IMR-90 (cell line): ENCODE data around the gene SLC4A4. TPM values are rescaled to one million over a fixed set of nuclear protein-coding genes. Genes with fewer than 3 reads are reported as not detected.

Source experiments
- ATAC-seq: fragments of 200-7000 bp; cut with Tn5 transposase; 2 replicates; pipeline ENCODE4 v1.9.1; 2020; ENCODE audit warnings: low read depth, mild to moderate bottlenecking, moderate library complexity
- BruUV-seq: library from RNA; stranded (reverse); fragments of 400-500 nt; replicated peaks from 2 replicates; lab custom pipeline; 2021; lab: Mats Ljungman, UMichigan
- CTCF ChIA-PET: fragments of 300-600 bp; formaldehyde crosslinking; extraction: SDS; loops from one replicate; lab custom pipeline; 2021; ENCODE audit warnings: antibody characterized with exemption; lab: Yijun Ruan, JAX
- POLR2A ChIA-PET: fragments of 300-600 bp; sonication (Branson Sonifier 250); formaldehyde crosslinking; loops from one replicate; lab custom pipeline; 2022; ENCODE audit warnings: antibody characterized with exemption; ENCODE audit not compliant: unreplicated experiment; lab: Charles Lee
- DNase-seq: peaks from one replicate; pipeline ENCODE4 v3.0.0; 2013
- H2AFZ ChIP-seq: replicated peaks from 2 replicates; pipeline ENCODE3; 2013; ENCODE audit warnings: low read length, mild to moderate bottlenecking; ENCODE audit not compliant: poor library complexity
- H2AK5ac ChIP-seq: 2 replicates; pipeline ENCODE4 v1.6.1; 2013; ENCODE audit warnings: low read depth, low read length, inconsistent platforms
- H2AK9ac ChIP-seq: replicated peaks from 2 replicates; pipeline ENCODE3; 2013; ENCODE audit warnings: mild to moderate bottlenecking, low read depth, low read length, moderate library complexity; ENCODE audit not compliant: poor library complexity
- H2BK120ac ChIP-seq: 2 replicates; pipeline ENCODE4 v1.6.1; 2013; ENCODE audit warnings: low read depth, low read length, inconsistent platforms
- H2BK15ac ChIP-seq: 3 replicates; pipeline ENCODE4 v1.6.1; 2013; ENCODE audit warnings: low read depth, low read length, inconsistent platforms
- H2BK20ac ChIP-seq: 2 replicates; pipeline ENCODE4 v1.6.1; 2013; ENCODE audit warnings: low read depth, mild to moderate bottlenecking, inconsistent platforms, low read length, moderate library complexity
- H2BK5ac ChIP-seq: 2 replicates; pipeline ENCODE4 v1.6.1; 2013; ENCODE audit warnings: mild to moderate bottlenecking, low read depth, low read length, inconsistent platforms; ENCODE audit not compliant: poor library complexity, severe bottlenecking
- H3K14ac ChIP-seq: replicated peaks from 2 replicates; pipeline ENCODE4 v1.6.1; 2013; ENCODE audit warnings: low read depth, low read length, inconsistent platforms
- H3K18ac ChIP-seq: 2 replicates; pipeline ENCODE4 v1.6.1; 2013; ENCODE audit warnings: low read depth, low read length, control low read depth
- H3K23ac ChIP-seq: 2 replicates; pipeline ENCODE4 v1.6.1; 2013; ENCODE audit warnings: low read depth, low read length, inconsistent platforms
- H3K27ac ChIP-seq: 2 replicates; pipeline ENCODE4 v1.5.1; 2013; ENCODE audit warnings: mild to moderate bottlenecking, control low read depth, low read length; ENCODE audit not compliant: insufficient read depth
- H3K27me3 ChIP-seq: 2 replicates; pipeline ENCODE4 v1.6.1; 2013; ENCODE audit warnings: low read length; ENCODE audit not compliant: control insufficient read depth, insufficient read depth
- H3K36me3 ChIP-seq: 2 replicates; pipeline ENCODE4 v1.6.1; 2013; ENCODE audit warnings: low read length, mixed read lengths; ENCODE audit not compliant: control insufficient read depth, insufficient read depth
- H3K4ac ChIP-seq: 2 replicates; pipeline ENCODE4 v1.6.1; 2013; ENCODE audit warnings: low read depth, low read length, inconsistent platforms
- H3K4me1 ChIP-seq: 2 replicates; pipeline ENCODE4 v1.6.1; 2013; ENCODE audit warnings: low read length, mixed read lengths; ENCODE audit not compliant: control insufficient read depth, insufficient read depth
- H3K4me2 ChIP-seq: 2 replicates; pipeline ENCODE4 v1.6.1; 2013; ENCODE audit warnings: low read depth, mild to moderate bottlenecking, control low read depth, low read length, moderate library complexity
- H3K4me3 ChIP-seq: 2 replicates; pipeline ENCODE4 v1.5.1; 2013; ENCODE audit warnings: low read depth, mild to moderate bottlenecking, control low read depth, low read length, moderate library complexity; ENCODE audit not compliant: insufficient read depth
- H3K56ac ChIP-seq: 2 replicates; pipeline ENCODE4 v1.6.1; 2013; ENCODE audit warnings: low read length, inconsistent platforms; ENCODE audit not compliant: insufficient read depth; ENCODE audit errors: extremely low read depth
- H3K79me1 ChIP-seq, 2 experiments: 2 replicates each; pipeline ENCODE4 v1.6.1; 2013; ENCODE audit warnings: low read length in 2 of 2, inconsistent platforms in 1 of 2, low read depth in 1 of 2
- H3K9ac ChIP-seq: 2 replicates; pipeline ENCODE4 v1.6.1; 2013; ENCODE audit warnings: low read depth, low read length, control low read depth
- H3K9me1 ChIP-seq: 2 replicates; pipeline ENCODE4 v1.6.1; 2013; ENCODE audit warnings: low read length, inconsistent platforms; ENCODE audit not compliant: insufficient read depth
- H3K9me3 ChIP-seq: 2 replicates; pipeline ENCODE4 v1.6.1; 2013; ENCODE audit warnings: low read length; ENCODE audit not compliant: control insufficient read depth, insufficient read depth
- H4K20me1 ChIP-seq: 2 replicates; pipeline ENCODE4 v1.6.1; 2013; ENCODE audit warnings: low read length, inconsistent platforms; ENCODE audit not compliant: insufficient read depth
- H4K5ac ChIP-seq: 2 replicates; pipeline ENCODE4 v1.6.1; 2013; ENCODE audit warnings: mild to moderate bottlenecking, low read depth, low read length, control low read depth
- H4K8ac ChIP-seq, 2 experiments: 2 replicates each; pipeline ENCODE4 v1.6.1; 2013; ENCODE audit warnings: low read depth in 2 of 2, low read length in 2 of 2, control low read depth in 1 of 2, inconsistent platforms in 1 of 2
- H4K91ac ChIP-seq: 2 replicates; pipeline ENCODE4 v1.6.1; 2013; ENCODE audit warnings: low read depth, low read length, inconsistent platforms; ENCODE audit not compliant: insufficient read depth
- CHD1 ChIP-seq: IDR thresholded peaks from 2 replicates; pipeline ENCODE4 v1.6.1; 2012; ENCODE audit warnings: low read depth, low read length, improper control_type of control experiment
- FOS ChIP-seq: fragments of 150-350 bp; IDR thresholded peaks from 2 replicates; pipeline ENCODE4 v1.6.1; 2016; ENCODE audit warnings: low read depth, low read length
- MXI1 ChIP-seq: IDR thresholded peaks from 2 replicates; pipeline ENCODE4 v1.6.1; 2012; ENCODE audit warnings: low read depth, mild to moderate bottlenecking, low read length, moderate library complexity, borderline replicate concordance
- RAD21 ChIP-seq: IDR thresholded peaks from 2 replicates; pipeline ENCODE4 v1.6.1; 2012; ENCODE audit warnings: low read length, improper control_type of control experiment
- RFX5 ChIP-seq: IDR thresholded peaks from 2 replicates; pipeline ENCODE4 v1.8.0; 2012; ENCODE audit warnings: low read depth, mild to moderate bottlenecking, low read length, moderate library complexity
- SMC3 ChIP-seq: fragments of 150-350 bp; IDR thresholded peaks from 2 replicates; pipeline ENCODE4 v1.6.1; 2016; ENCODE audit warnings: low read depth, mild to moderate bottlenecking, antibody characterized with exemption, low read length, moderate library complexity
- WGBS, 2 experiments: methylation state at CpG; one replicate each; pipeline versions ENCODE4 v1.1.5 to v1.1.7; 2013; ENCODE audit warnings: missing lambda C conversion rate in 2 of 2; ENCODE audit not compliant: insufficient read length in 1 of 2; ENCODE audit errors: extremely low coverage in 2 of 2; 5-methylcytosine and 5-hydroxymethylcytosine counted together
- dilution Hi-C: fragments of 300-500 bp; cut with HindIII; formaldehyde crosslinking; loops from one replicate; pipeline ENCODE4 v1.14.3; 2018; ENCODE audit warnings: low sequenced_read_pairs; ENCODE audit not compliant: unreplicated experiment
- in situ Hi-C: fragments of 300-500 bp; cut with MboI; formaldehyde crosslinking; loops from 3 replicates; pipeline ENCODE4 v1.14.3; 2019; ENCODE audit warnings: low sequenced_read_pairs, inconsistent platforms, mixed read lengths
- intact Hi-C: fragments of 100-400 bp; cut with micrococcal nuclease; formaldehyde crosslinking; loops from 2 replicates; pipeline ENCODE4 v1.10.0; 2022
- polyA plus RNA-seq, 3 experiments: library from polyadenylated mRNA; depleted of rRNA; stranded (reverse); fragments of >200 nt; gene quantifications; 2 replicates each; pipeline ENCODE4 v1.2.3, GENCODE V29; 2012; ENCODE audit warnings: low replicate concordance in 1 of 3
- total RNA-seq: library from RNA; depleted of rRNA; stranded (reverse); fragments of >200 nt; gene quantifications from 2 replicates; pipeline ENCODE4 v1.2.3, GENCODE V29; 2012
- TF ChIP-seq, protein P1 (sequence below): fragments of 150-350 bp; IDR thresholded peaks from 2 replicates; pipeline ENCODE4 v1.6.1; 2017; ENCODE audit warnings: mild to moderate bottlenecking, antibody characterized with exemption, low read length, low read depth

SLC4A4 gene
- total and polyA plus RNA-seq, 2 of the 4 experiments (the other 2 are of a cell fraction) = 5.6 to 16.8 TPM

DNA sequence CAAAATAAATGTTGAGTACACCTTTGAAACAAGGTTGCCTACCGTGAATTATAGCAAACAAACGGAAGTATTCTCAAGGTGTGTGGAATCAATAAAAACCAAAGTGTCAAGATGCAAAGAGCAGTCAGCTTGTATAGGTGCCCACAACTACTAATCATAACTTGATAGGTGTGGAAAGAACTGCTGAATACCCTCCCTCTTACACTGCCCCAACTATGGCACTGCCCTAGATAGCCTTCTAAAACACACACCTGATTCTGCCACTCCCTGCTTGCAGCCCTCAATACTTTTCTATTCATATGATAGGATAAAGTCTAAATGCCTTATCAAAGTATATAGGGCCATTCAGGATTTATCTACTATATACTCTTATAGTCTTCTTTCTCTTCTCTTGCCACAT lies 31.1 kb upstream of the SLC4A4 start:
- H2BK15ac ChIP-seq = no peak overlapping the region
- H3K36me3 ChIP-seq = peaks cover 5% of the 10 kb centered on the region; the same call in 1 of the 2 replicates
- no peak overlapping the region for H3K9ac ChIP-seq
- H4K91ac ChIP-seq = no peak overlapping the region
- no peak overlapping the region for H4K8ac ChIP-seq
- H3K9me3 ChIP-seq = no peaks in the 10 kb centered on the region
- TF ChIP-seq RAD21 (no peak), SMC3 (no peak), RFX5 (no peak), MXI1 (no peak), CHD1 (no peak), FOS (no peak)
- TF ChIP-seq, protein P1, sequence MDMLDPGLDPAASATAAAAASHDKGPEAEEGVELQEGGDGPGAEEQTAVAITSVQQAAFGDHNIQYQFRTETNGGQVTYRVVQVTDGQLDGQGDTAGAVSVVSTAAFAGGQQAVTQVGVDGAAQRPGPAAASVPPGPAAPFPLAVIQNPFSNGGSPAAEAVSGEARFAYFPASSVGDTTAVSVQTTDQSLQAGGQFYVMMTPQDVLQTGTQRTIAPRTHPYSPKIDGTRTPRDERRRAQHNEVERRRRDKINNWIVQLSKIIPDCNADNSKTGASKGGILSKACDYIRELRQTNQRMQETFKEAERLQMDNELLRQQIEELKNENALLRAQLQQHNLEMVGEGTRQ = no peak
- H2BK20ac ChIP-seq = no peak overlapping the region
- H4K5ac ChIP-seq = no peak overlapping the region
- no peak overlapping the region for H2AK9ac ChIP-seq
- intact Hi-C loops (no loop called here), in situ Hi-C loops (no loop called here), dilution Hi-C loops (no loop called here)
- BruUV-seq = no TSS peak
- ATAC-seq (no peak), DNase-seq (no peak)
- no peak overlapping the region for H2BK5ac ChIP-seq
- no CpG with 5 or more reads among the region's 2 CpGs for WGBS, 2 experiments
- no peak overlapping the region for H3K4me2 ChIP-seq
- no peak overlapping the region for H2AFZ ChIP-seq
- H3K14ac ChIP-seq = no peak overlapping the region
- peaks cover 5% of the 10 kb centered on the region for H3K4me1 ChIP-seq
- H3K56ac ChIP-seq = no peak overlapping the region
- peaks cover 35 to 43% of the 10 kb centered on the region in 2 experiments for H3K79me1 ChIP-seq
- H3K18ac ChIP-seq = no peak overlapping the region
- CTCF ChIA-PET = no interaction called here
- no peaks in the 10 kb centered on the region for H3K27me3 ChIP-seq
- H4K20me1 ChIP-seq = no peaks in the 10 kb centered on the region; the same call in 1 of the 2 replicates
- no peak overlapping the region for H3K27ac ChIP-seq
- peaks cover 3% of the 10 kb centered on the region; the same call in 1 of the 2 replicates for H3K9me1 ChIP-seq
- no peak overlapping the region for H3K4ac ChIP-seq
- no peak overlapping the region for H2BK120ac ChIP-seq
- no peak overlapping the region for H3K4me3 ChIP-seq
- no peak overlapping the region for H3K23ac ChIP-seq
- H2AK5ac ChIP-seq = no peak overlapping the region
- POLR2A ChIA-PET = no interaction called here
